HG03025 (cell line): Measurements from ENCODE around the gene OGDH.

Source experiments
- ATAC-seq: cut with Tn5 transposase; IDR thresholded peaks from one replicate; pipeline ENCODE4 v1.9.1; 2021; ENCODE audit warnings: mild to moderate bottlenecking, moderate library complexity; ENCODE audit not compliant: unreplicated experiment, low FRiP score

The OGDH gene

GRCh38 chr7:44755698-44756627 is 149.5 kb downstream of the OGDH start:
- no peak for ATAC-seq

- no peak for ATAC-seq
These were observed 150.5 kb downstream of the OGDH start for GRCh38 chr7:44756904-44757303.

GRCh38 chr7:44757311-44757710 is 150.9 kb downstream of the OGDH start:
- no peak for ATAC-seq

GRCh38 chr7:44757739-44758138 is 151.3 kb downstream of the OGDH start:
- no peak for ATAC-seq
